ENCODE data around the gene LONP2. TPM values are rescaled to one million over a fixed set of nuclear protein-coding genes. Genes with fewer than 3 reads are reported as not detected.

LONP2 gene
- polyA plus RNA-seq, 1 donor from 2014 or later: 38.6 TPM

DNA sequence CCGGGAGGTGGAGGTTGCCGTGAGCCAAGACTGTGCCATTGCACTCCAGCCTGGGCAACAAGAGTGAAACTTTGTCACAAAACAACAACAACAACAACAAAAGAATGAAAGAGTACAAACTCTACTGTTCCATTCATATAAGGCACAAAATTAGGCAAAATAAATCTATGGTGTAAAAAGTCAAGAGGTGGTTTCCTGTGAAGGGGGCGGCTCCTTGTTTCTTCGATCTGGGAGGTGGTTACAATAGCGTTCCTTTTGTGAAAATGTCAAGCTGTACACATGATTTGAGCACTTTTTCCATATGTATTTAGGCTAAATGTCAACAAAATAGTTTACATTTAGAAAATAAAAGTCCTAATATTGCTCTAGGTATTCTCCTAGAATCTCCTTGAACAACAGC, 134.2 kb downstream of the LONP2 start:
- Histone ChIP-seq H2AFZ (ENCODE audit: low read depth, low read length) (no peak overlapping the region), H3K9ac (ENCODE audit: low read length) (no peak overlapping the region), H3K4me3 (ENCODE audit: low read length) (no peak overlapping the region), H3K36me3 (ENCODE audit: insufficient read depth, low read length) (no peaks in the 10 kb centered on the region), H3K9me2 (ENCODE audit: insufficient read depth, low read length) (no peaks in the 10 kb centered on the region), H3K27me3 (ENCODE audit: insufficient read depth, low read depth, low read length) (no peaks in the 10 kb centered on the region), H3K27ac (ENCODE audit: low read length) (no peak overlapping the region), H3K79me2 (replicated peaks; ENCODE audit: insufficient read depth, low read length) (peaks cover 98% of the 10 kb centered on the region), H4K20me1 (ENCODE audit: insufficient read depth) (peaks cover 24% of the 10 kb centered on the region), H3K4me2 (ENCODE audit: low read length) (no peak overlapping the region), H3K9me3 (ENCODE audit: low read length) (no peaks in the 10 kb centered on the region), H3F3A (ENCODE audit: insufficient read depth, low read length, poor library complexity, severe bottlenecking) (no peaks in the 10 kb centered on the region)
- TF ChIP-seq, protein P1, sequence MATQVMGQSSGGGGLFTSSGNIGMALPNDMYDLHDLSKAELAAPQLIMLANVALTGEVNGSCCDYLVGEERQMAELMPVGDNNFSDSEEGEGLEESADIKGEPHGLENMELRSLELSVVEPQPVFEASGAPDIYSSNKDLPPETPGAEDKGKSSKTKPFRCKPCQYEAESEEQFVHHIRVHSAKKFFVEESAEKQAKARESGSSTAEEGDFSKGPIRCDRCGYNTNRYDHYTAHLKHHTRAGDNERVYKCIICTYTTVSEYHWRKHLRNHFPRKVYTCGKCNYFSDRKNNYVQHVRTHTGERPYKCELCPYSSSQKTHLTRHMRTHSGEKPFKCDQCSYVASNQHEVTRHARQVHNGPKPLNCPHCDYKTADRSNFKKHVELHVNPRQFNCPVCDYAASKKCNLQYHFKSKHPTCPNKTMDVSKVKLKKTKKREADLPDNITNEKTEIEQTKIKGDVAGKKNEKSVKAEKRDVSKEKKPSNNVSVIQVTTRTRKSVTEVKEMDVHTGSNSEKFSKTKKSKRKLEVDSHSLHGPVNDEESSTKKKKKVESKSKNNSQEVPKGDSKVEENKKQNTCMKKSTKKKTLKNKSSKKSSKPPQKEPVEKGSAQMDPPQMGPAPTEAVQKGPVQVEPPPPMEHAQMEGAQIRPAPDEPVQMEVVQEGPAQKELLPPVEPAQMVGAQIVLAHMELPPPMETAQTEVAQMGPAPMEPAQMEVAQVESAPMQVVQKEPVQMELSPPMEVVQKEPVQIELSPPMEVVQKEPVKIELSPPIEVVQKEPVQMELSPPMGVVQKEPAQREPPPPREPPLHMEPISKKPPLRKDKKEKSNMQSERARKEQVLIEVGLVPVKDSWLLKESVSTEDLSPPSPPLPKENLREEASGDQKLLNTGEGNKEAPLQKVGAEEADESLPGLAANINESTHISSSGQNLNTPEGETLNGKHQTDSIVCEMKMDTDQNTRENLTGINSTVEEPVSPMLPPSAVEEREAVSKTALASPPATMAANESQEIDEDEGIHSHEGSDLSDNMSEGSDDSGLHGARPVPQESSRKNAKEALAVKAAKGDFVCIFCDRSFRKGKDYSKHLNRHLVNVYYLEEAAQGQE (IDR thresholded peaks at IDR 0.05; ENCODE audit: borderline replicate concordance): no peak
- TF ChIP-seq MXI1 (conservative IDR thresholded peaks at IDR 0.05; ENCODE audit: poor library complexity, severe bottlenecking) (no peak), EP300 (conservative IDR thresholded peaks at IDR 0.05; ENCODE audit: poor library complexity, severe bottlenecking) (no peak), TAF1 (IDR thresholded peaks at IDR 0.05; ENCODE audit: low read depth) (no peak), POLR2AphosphoS5 (IDR thresholded peaks at IDR 0.05) (no peak)
- TF ChIP-seq, protein P2, sequence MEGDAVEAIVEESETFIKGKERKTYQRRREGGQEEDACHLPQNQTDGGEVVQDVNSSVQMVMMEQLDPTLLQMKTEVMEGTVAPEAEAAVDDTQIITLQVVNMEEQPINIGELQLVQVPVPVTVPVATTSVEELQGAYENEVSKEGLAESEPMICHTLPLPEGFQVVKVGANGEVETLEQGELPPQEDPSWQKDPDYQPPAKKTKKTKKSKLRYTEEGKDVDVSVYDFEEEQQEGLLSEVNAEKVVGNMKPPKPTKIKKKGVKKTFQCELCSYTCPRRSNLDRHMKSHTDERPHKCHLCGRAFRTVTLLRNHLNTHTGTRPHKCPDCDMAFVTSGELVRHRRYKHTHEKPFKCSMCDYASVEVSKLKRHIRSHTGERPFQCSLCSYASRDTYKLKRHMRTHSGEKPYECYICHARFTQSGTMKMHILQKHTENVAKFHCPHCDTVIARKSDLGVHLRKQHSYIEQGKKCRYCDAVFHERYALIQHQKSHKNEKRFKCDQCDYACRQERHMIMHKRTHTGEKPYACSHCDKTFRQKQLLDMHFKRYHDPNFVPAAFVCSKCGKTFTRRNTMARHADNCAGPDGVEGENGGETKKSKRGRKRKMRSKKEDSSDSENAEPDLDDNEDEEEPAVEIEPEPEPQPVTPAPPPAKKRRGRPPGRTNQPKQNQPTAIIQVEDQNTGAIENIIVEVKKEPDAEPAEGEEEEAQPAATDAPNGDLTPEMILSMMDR (IDR thresholded peaks at IDR 0.05; ENCODE audit: poor library complexity, severe bottlenecking): no peak

DNA sequence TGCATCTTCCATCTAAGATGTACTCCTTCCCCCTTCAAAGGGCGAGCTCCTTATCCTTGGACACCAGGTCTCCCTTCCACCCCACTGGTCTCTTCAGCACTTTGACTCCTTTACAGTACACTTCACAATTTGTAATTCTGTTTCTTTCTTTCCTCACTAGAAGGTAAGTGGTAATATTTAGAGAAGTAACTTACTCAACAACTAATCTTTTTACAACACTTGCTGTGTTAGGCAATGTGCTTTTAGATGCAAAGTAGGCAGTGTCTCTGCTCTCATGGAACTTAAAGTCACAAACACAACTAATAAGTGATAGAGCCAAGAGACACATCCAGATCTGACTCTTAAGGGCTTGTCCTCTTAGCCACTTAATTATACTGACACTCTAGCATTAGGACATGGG, 134.7 kb downstream of the LONP2 start:
- Histone ChIP-seq H3K27me3 (ENCODE audit: insufficient read depth, low read depth, low read length) (no peaks in the 10 kb centered on the region), H3K27ac (ENCODE audit: low read length) (no peak overlapping the region), H3K9ac (ENCODE audit: low read length) (no peak overlapping the region), H3F3A (ENCODE audit: insufficient read depth, low read length, poor library complexity, severe bottlenecking) (no peaks in the 10 kb centered on the region), H4K20me1 (ENCODE audit: insufficient read depth) (peaks cover 21% of the 10 kb centered on the region), H3K4me3 (ENCODE audit: low read length) (no peak overlapping the region), H3K4me2 (ENCODE audit: low read length) (no peak overlapping the region), H3K9me3 (ENCODE audit: low read length) (no peaks in the 10 kb centered on the region), H3K79me2 (replicated peaks; ENCODE audit: insufficient read depth, low read length) (peaks cover 98% of the 10 kb centered on the region), H2AFZ (ENCODE audit: low read depth, low read length) (no peak overlapping the region), H3K9me2 (ENCODE audit: insufficient read depth, low read length) (no peaks in the 10 kb centered on the region), H3K36me3 (ENCODE audit: insufficient read depth, low read length) (no peaks in the 10 kb centered on the region)
- TF ChIP-seq MXI1 (conservative IDR thresholded peaks at IDR 0.05; ENCODE audit: poor library complexity, severe bottlenecking) (no peak), TAF1 (IDR thresholded peaks at IDR 0.05; ENCODE audit: low read depth) (no peak)

DNA sequence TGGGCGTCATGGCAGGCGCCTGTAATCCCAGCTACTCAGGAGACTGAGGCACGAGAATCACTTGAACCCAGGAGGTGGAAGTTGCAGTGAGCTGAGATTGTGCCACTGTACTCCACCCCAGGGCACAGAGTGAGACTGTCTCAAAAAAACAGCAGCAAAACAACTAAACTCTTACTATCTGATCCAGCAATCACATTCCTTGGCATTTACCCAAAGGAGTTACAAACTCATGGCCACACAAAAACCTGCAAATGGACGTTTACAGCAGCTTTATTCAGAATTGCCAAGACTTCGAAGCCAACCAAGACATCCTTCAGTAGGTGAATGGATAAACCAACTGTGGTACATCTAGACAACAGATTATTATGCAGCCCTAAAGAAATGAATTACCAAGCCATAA, 137.1 kb downstream of the LONP2 start:
- Histone ChIP-seq H3K9ac (ENCODE audit: low read length) (no peak overlapping the region), H3K27ac (ENCODE audit: low read length) (no peak overlapping the region), H3K4me2 (ENCODE audit: low read length) (no peak overlapping the region), H3K27me3 (ENCODE audit: insufficient read depth, low read depth, low read length) (no peaks in the 10 kb centered on the region), H3K79me2 (replicated peaks; ENCODE audit: insufficient read depth, low read length) (peaks cover 80% of the 10 kb centered on the region), H4K20me1 (ENCODE audit: insufficient read depth) (peaks cover 14% of the 10 kb centered on the region), H2AFZ (ENCODE audit: low read depth, low read length) (no peak overlapping the region), H3K4me3 (ENCODE audit: low read length) (no peak overlapping the region), H3K9me3 (ENCODE audit: low read length) (no peaks in the 10 kb centered on the region), H3K9me2 (ENCODE audit: insufficient read depth, low read length) (no peaks in the 10 kb centered on the region), H3F3A (ENCODE audit: insufficient read depth, low read length, poor library complexity, severe bottlenecking) (no peaks in the 10 kb centered on the region), H3K36me3 (ENCODE audit: insufficient read depth, low read length) (no peaks in the 10 kb centered on the region)
- TF ChIP-seq, protein P2 (IDR thresholded peaks at IDR 0.05; ENCODE audit: poor library complexity, severe bottlenecking): no peak
- no peak for TF ChIP-seq SMC3 (conservative IDR thresholded peaks at IDR 0.05; ENCODE audit: poor library complexity)
- TF ChIP-seq POLR2AphosphoS5 (IDR thresholded peaks at IDR 0.05): no peak
- no peak for TF ChIP-seq EP300 (conservative IDR thresholded peaks at IDR 0.05; ENCODE audit: poor library complexity, severe bottlenecking)
- TF ChIP-seq, protein P1 (IDR thresholded peaks at IDR 0.05; ENCODE audit: borderline replicate concordance): no peak
- no peak for TF ChIP-seq EZH2 (IDR thresholded peaks at IDR 0.05; ENCODE audit: borderline replicate concordance, insufficient read depth, low read length, poor library complexity, severe bottlenecking)
- no peak for TF ChIP-seq RAD21 (conservative IDR thresholded peaks at IDR 0.05)

Measured in neural cell (in vitro differentiated cells).